HG02840 (cell line): ENCODE results near the gene C19orf38.
A peak's percentile ranks its signal among the peaks of the same experiment; 100 is the strongest.
"Not testable (repeated sequence)": the region's sequence is repeated elsewhere in the genome, so short reads cannot be mapped to it uniquely, and the experiment has no call there.

Source experiments
- ATAC-seq: cut with Tn5 transposase; IDR thresholded peaks from one replicate; pipeline ENCODE4 v1.9.1; 2021; ENCODE audit warnings: mild to moderate bottlenecking, moderate library complexity, moderate number of reproducible peaks; ENCODE audit not compliant: unreplicated experiment, low FRiP score

C19orf38 gene

GRCh38 chr19:10819124-10820060, 28.8 kb upstream of the C19orf38 start:
- ATAC-seq: no peak

GRCh38 chr19:10820173-10820572, 28.0 kb upstream of the C19orf38 start:
- no peak for ATAC-seq

GRCh38 chr19:10823690-10824089, 24.5 kb upstream of the C19orf38 start:
- no peak for ATAC-seq

- ATAC-seq: no peak
Observed at GRCh38 chr19:10826231-10826630, 22.0 kb upstream of the C19orf38 start.

- ATAC-seq: no peak
Observed at GRCh38 chr19:10826846-10827245, 21.4 kb upstream of the C19orf38 start.

GRCh38 chr19:10828981-10829821, 19.0 kb upstream of the C19orf38 start:
- ATAC-seq: no peak

- no peak for ATAC-seq
Observed at GRCh38 chr19:10829967-10830366, 18.2 kb upstream of the C19orf38 start.

GRCh38 chr19:10830370-10830769, 17.8 kb upstream of the C19orf38 start:
- ATAC-seq: no peak

GRCh38 chr19:10830931-10831779, 17.1 kb upstream of the C19orf38 start:
- no peak for ATAC-seq

- ATAC-seq: no peak
Observed at GRCh38 chr19:10831987-10832938, 16.0 kb upstream of the C19orf38 start.

- no peak for ATAC-seq
Observed at GRCh38 chr19:10832939-10833296, 15.3 kb upstream of the C19orf38 start.

- ATAC-seq: no peak
Observed at GRCh38 chr19:10835089-10835753, 13.0 kb upstream of the C19orf38 start.

- peak; percentile 64 for ATAC-seq
Observed at GRCh38 chr19:10835754-10836478, 12.3 kb upstream of the C19orf38 start, which contains the start of gene TMED1. Gene TMED1, minus strand, starts transcription at chr19:10836212. Its CDS starts 21 bp downstream, at chr19:10836191.

GRCh38 chr19:10836479-10837330, 11.5 kb upstream of the C19orf38 start:
- ATAC-seq: peak; percentile 17

GRCh38 chr19:10837649-10838048, 10.6 kb upstream of the C19orf38 start:
- ATAC-seq: not testable (repeated sequence)

GRCh38 chr19:10838377-10838776, 9.8 kb upstream of the C19orf38 start:
- no peak for ATAC-seq
